WERI-Rb-1 (cell line): ENCODE data around the gene PHACTR1.
"Not testable (repeated sequence)": the region's sequence is repeated elsewhere in the genome, so short reads cannot be mapped to it uniquely, and the experiment has no call there.

Experiments used
- DNase-seq: peaks from one replicate; pipeline ENCODE4 v3.0.0-alpha.2; 2020
- H3K27ac ChIP-seq: fragments of 250-450 bp; sonication (Bioruptor Pico); 2 replicates; pipeline ENCODE4 v1.5.1; 2020; ENCODE audit warnings: mild to moderate bottlenecking, moderate library complexity
- H3K27me3 ChIP-seq: fragments of 250-450 bp; sonication (Bioruptor Pico); 2 replicates; pipeline ENCODE4 v1.5.1; 2021; ENCODE audit warnings: mild to moderate bottlenecking, low read depth, moderate library complexity; ENCODE audit not compliant: insufficient read depth, severe bottlenecking
- H3K36me3 ChIP-seq: fragments of 250-450 bp; sonication (Bioruptor Pico); 2 replicates; pipeline ENCODE4 v1.5.1; 2020; ENCODE audit warnings: mild to moderate bottlenecking, moderate library complexity
- H3K4me3 ChIP-seq: 2 replicates; pipeline ENCODE4 v1.5.1; 2011; ENCODE audit warnings: low read depth, mild to moderate bottlenecking, control low read depth, low read length
- H3K9me3 ChIP-seq: fragments of 250-450 bp; sonication (Bioruptor Pico); 2 replicates; pipeline ENCODE4 v1.5.1; 2021; ENCODE audit warnings: mild to moderate bottlenecking, moderate library complexity; ENCODE audit not compliant: severe bottlenecking
- TF ChIP-seq, protein P1 (sequence below): IDR thresholded peaks from 2 replicates; pipeline ENCODE4 v1.5.1; 2011; ENCODE audit warnings: low read depth, mild to moderate bottlenecking, control low read depth, inconsistent platforms, low read length

Gene PHACTR1

GRCh38 chr6:12761376-12762115 lies 45.0 kb downstream of the PHACTR1 start:
- H3K9me3 ChIP-seq: no peaks in the 10 kb centered on the region
- H3K27ac ChIP-seq: no peak overlapping the region
- TF ChIP-seq, protein P1, sequence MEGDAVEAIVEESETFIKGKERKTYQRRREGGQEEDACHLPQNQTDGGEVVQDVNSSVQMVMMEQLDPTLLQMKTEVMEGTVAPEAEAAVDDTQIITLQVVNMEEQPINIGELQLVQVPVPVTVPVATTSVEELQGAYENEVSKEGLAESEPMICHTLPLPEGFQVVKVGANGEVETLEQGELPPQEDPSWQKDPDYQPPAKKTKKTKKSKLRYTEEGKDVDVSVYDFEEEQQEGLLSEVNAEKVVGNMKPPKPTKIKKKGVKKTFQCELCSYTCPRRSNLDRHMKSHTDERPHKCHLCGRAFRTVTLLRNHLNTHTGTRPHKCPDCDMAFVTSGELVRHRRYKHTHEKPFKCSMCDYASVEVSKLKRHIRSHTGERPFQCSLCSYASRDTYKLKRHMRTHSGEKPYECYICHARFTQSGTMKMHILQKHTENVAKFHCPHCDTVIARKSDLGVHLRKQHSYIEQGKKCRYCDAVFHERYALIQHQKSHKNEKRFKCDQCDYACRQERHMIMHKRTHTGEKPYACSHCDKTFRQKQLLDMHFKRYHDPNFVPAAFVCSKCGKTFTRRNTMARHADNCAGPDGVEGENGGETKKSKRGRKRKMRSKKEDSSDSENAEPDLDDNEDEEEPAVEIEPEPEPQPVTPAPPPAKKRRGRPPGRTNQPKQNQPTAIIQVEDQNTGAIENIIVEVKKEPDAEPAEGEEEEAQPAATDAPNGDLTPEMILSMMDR: no peak
- no peak overlapping the region for H3K4me3 ChIP-seq
- H3K27me3 ChIP-seq: no peaks in the 10 kb centered on the region
- DNase-seq: no peak
- no peaks in the 10 kb centered on the region for H3K36me3 ChIP-seq

GRCh38 chr6:12762731-12763434 lies 46.3 kb downstream of the PHACTR1 start:
- not testable (repeated sequence) for DNase-seq, H3K27me3 ChIP-seq, H3K27ac ChIP-seq, H3K4me3 ChIP-seq, H3K9me3 ChIP-seq, H3K36me3 ChIP-seq

- Histone ChIP-seq H3K27me3 (no peaks in the 10 kb centered on the region), H3K9me3 (no peaks in the 10 kb centered on the region), H3K4me3 (no peak overlapping the region), H3K27ac (no peak overlapping the region), H3K36me3 (no peaks in the 10 kb centered on the region)
- TF ChIP-seq, protein P1: no peak
- no peak for DNase-seq
Measured at GRCh38 chr6:12766365-12766764, 49.8 kb downstream of the PHACTR1 start.

- H3K27me3 ChIP-seq: no peaks in the 10 kb centered on the region
- H3K9me3 ChIP-seq: no peaks in the 10 kb centered on the region
- H3K4me3 ChIP-seq: no peak overlapping the region
- H3K27ac ChIP-seq: no peak overlapping the region
- DNase-seq: no peak
- TF ChIP-seq, protein P1: no peak
- H3K36me3 ChIP-seq: no peaks in the 10 kb centered on the region
Measured at GRCh38 chr6:12767016-12767415, 50.4 kb downstream of the PHACTR1 start.

- Histone ChIP-seq H3K27ac (no peak overlapping the region), H3K36me3 (no peaks in the 10 kb centered on the region), H3K27me3 (no peaks in the 10 kb centered on the region), H3K4me3 (no peak overlapping the region), H3K9me3 (no peaks in the 10 kb centered on the region)
- TF ChIP-seq, protein P1: no peak
- DNase-seq: peak; percentile 83
Measured at GRCh38 chr6:12769556-12770256, 53.1 kb downstream of the PHACTR1 start.

DNA sequence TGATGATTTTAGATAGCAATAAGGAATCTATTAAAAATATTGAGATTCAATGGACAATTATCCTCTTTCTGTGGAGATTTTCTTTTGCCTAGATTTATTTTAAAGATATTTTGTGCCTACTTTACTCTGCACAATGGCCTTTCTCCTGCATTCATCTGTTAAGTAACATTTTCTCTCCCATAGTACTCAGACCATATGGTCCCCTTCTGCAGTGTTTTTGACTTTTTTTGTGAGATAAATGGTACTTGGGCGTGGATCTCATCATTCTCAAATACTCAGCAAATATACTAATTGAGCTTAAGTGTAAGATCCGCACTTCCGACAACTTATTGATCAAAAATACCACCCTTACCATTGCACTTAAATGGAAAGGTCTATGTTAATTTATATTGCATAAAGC lies 55.8 kb downstream of the PHACTR1 start:
- DNase-seq: no peak
- Histone ChIP-seq H3K4me3 (no peak overlapping the region), H3K9me3 (no peaks in the 10 kb centered on the region), H3K36me3 (no peaks in the 10 kb centered on the region), H3K27ac (no peak overlapping the region), H3K27me3 (no peaks in the 10 kb centered on the region)
- TF ChIP-seq, protein P1: no peak
